ENCODE data around the gene SPACA9.

DNA sequence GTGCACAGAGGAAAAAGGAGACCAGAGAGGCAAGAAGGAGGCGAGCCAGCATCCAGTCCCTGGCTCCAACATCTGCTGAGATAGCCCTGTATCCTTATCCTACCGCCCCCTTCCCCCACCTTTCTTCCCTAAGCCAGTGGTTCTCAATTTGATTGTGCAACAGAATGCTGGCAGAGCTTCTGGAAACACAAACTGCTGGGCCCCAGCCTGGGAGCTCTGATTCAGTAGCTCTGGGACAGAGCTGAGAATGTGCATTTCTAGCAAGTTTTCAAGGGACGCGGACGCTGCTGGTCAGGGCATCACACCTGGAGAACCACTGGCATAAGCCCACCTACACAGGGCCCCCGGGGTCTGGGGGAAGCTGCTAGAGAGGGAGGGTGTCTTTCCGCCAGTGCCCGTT, 21.7 kb upstream of the SPACA9 start:
- TF ChIP-seq YY1 (IDR thresholded peaks at IDR 0.05; ENCODE audit: insufficient read depth, insufficient read length), result no peak
- TF ChIP-seq ZNF274 (IDR thresholded peaks at IDR 0.05; ENCODE audit: low read depth, low read length), result no peak

All from NT2/D1 (cell line).